Endothelial cell of umbilical vein (primary cell): ENCODE data around the gene GNAL. TPM values are rescaled to one million over a fixed set of nuclear protein-coding genes. Genes with fewer than 3 reads are reported as not detected.

Experiments
- BruUV-seq: library from RNA; stranded (reverse); fragments of 400-500 nt; replicated peaks from 2 replicates; lab custom pipeline; 2021; lab: Mats Ljungman, UMichigan
- CTCF ChIA-PET: fragments of 300-600, 350-600 bp; sonication (Branson Sonifier 250); formaldehyde crosslinking; loops from one replicate; lab custom pipeline; 2021; ENCODE audit warnings: antibody characterized with exemption, inconsistent platforms; lab: Charles Lee
- POLR2A ChIA-PET: fragments of 300-600, 350-600 bp; sonication (Branson Sonifier 250); formaldehyde crosslinking; loops from one replicate; lab custom pipeline; 2021; ENCODE audit warnings: antibody characterized with exemption, inconsistent platforms; lab: Charles Lee
- DNase-seq: peaks from one replicate; pipeline ENCODE4 v3.0.0-alpha.2; 2011; ENCODE audit warnings: low read depth, low spot score
- FAIRE-seq: peaks from 2 replicates; lab custom pipeline; 2011; peaks lifted over from hg19 to GRCh38; lab: Jason Lieb, UNC
- H2AFZ ChIP-seq: 2 replicates; pipeline ENCODE4 v1.6.0; 2012; ENCODE audit warnings: low read depth, low read length, control low read depth, inconsistent platforms
- H3K27ac ChIP-seq: 2 replicates; pipeline ENCODE4 v1.5.1; 2011; ENCODE audit warnings: low read depth, mild to moderate bottlenecking, control low read depth, low read length, moderate library complexity; ENCODE audit not compliant: insufficient read depth
- H3K27me3 ChIP-seq, 2 experiments: 2 replicates each; pipeline versions ENCODE4 v1.6.0 to v1.6.1; 2011; ENCODE audit warnings: low read length in 2 of 2, mixed read lengths in 1 of 2; ENCODE audit not compliant: control insufficient read depth in 2 of 2, insufficient read depth in 2 of 2
- H3K36me3 ChIP-seq, 2 experiments: 2 replicates in 1 of 2; 3 replicates in 1 of 2; pipeline ENCODE4 v1.5.1; 2011; ENCODE audit warnings: low read length in 2 of 2, mild to moderate bottlenecking in 1 of 2, moderate library complexity in 1 of 2; ENCODE audit not compliant: control insufficient read depth in 2 of 2, insufficient read depth in 2 of 2; ENCODE audit errors: extremely low read depth in 1 of 2
- H3K4me1 ChIP-seq: 3 replicates; pipeline ENCODE4 v1.5.1; 2011; ENCODE audit warnings: mild to moderate bottlenecking, low read length; ENCODE audit not compliant: control insufficient read depth, insufficient read depth; ENCODE audit errors: extremely low read depth
- H3K4me2 ChIP-seq: 2 replicates; pipeline ENCODE4 v1.6.1; 2011; ENCODE audit warnings: low read length, control low read depth, mixed read lengths; ENCODE audit not compliant: insufficient read depth
- H3K4me3 ChIP-seq, 3 experiments: fragments of 200-600 bp in 1 of 3; sonication (generic), shearing (Covaris generic) in 1 of 3; replicated peaks in 1 of 3; 2 replicates each; pipeline ENCODE4 v1.5.1; 2011 to 2016; ENCODE audit warnings: control low read depth in 3 of 3, low read length in 3 of 3, mild to moderate bottlenecking in 2 of 3, inconsistent platforms in 1 of 3, low read depth in 1 of 3, moderate library complexity in 1 of 3; ENCODE audit not compliant: insufficient read depth in 1 of 3
- H3K79me2 ChIP-seq: 2 replicates; pipeline ENCODE4 v1.6.0; 2012; ENCODE audit warnings: low read length, inconsistent platforms; ENCODE audit not compliant: control insufficient read depth, insufficient read depth
- H3K9ac ChIP-seq: replicated peaks from 2 replicates; pipeline ENCODE3; 2011; ENCODE audit warnings: low read length, control low read depth; ENCODE audit not compliant: insufficient read depth; ENCODE audit errors: extremely low read depth
- H3K9me1 ChIP-seq: replicated peaks from 3 replicates; pipeline ENCODE4 v1.6.0; 2011; ENCODE audit warnings: mild to moderate bottlenecking, low read length; ENCODE audit not compliant: control insufficient read depth, insufficient read depth; ENCODE audit errors: extremely low read depth
- H3K9me3 ChIP-seq: replicated peaks from 2 replicates; pipeline ENCODE4 v1.5.1; 2012; ENCODE audit warnings: low read length, inconsistent platforms; ENCODE audit not compliant: control insufficient read depth, insufficient read depth
- H4K20me1 ChIP-seq: replicated peaks from 2 replicates; pipeline ENCODE3; 2011; ENCODE audit warnings: mild to moderate bottlenecking, low read length; ENCODE audit not compliant: control insufficient read depth, insufficient read depth; ENCODE audit errors: extremely low read depth
- EZH2 ChIP-seq: IDR thresholded peaks from 2 replicates; pipeline ENCODE4 v1.6.1; 2012; ENCODE audit warnings: borderline replicate concordance, low read depth, mild to moderate bottlenecking, moderate library complexity, low read length, inconsistent platforms; ENCODE audit not compliant: severe bottlenecking
- FOS ChIP-seq: IDR thresholded peaks from 2 replicates; pipeline ENCODE4 v1.6.1; 2011; ENCODE audit warnings: mild to moderate bottlenecking, low read length, moderate library complexity, borderline replicate concordance; ENCODE audit not compliant: insufficient read depth
- GATA2 ChIP-seq: IDR thresholded peaks from 2 replicates; pipeline ENCODE4 v1.7.0; 2011; ENCODE audit warnings: low read depth, mild to moderate bottlenecking, moderate library complexity, mixed read lengths, low read length; ENCODE audit not compliant: insufficient read length, insufficient read depth
- JUN ChIP-seq: IDR thresholded peaks from 2 replicates; pipeline ENCODE4 v1.6.1; 2011; ENCODE audit warnings: borderline replicate concordance, low read depth; ENCODE audit not compliant: insufficient read length, insufficient read depth
- MYC ChIP-seq: IDR thresholded peaks from one replicate; pipeline ENCODE4 v1.6.1; 2011; ENCODE audit warnings: mild to moderate bottlenecking, low read depth, low read length
- POLR2A ChIP-seq: IDR thresholded peaks from 2 replicates; pipeline ENCODE4 v1.6.1; 2012; ENCODE audit warnings: low read depth, mild to moderate bottlenecking, control low read depth, low read length
- POLR2AphosphoS5 ChIP-seq: IDR thresholded peaks from 2 replicates; pipeline ENCODE4 v1.6.1; 2012; ENCODE audit warnings: low read depth, mild to moderate bottlenecking, control low read depth, low read length, moderate library complexity; ENCODE audit not compliant: insufficient read depth
- dilution Hi-C: fragments of 300-500 bp; cut with MboI; formaldehyde crosslinking; loops from one replicate; pipeline ENCODE4 v1.15.0; 2019; ENCODE audit warnings: low sequenced_read_pairs; ENCODE audit not compliant: extremely low pct_ligation_motif_present
- intact Hi-C: fragments of 100-400 bp; cut with micrococcal nuclease; formaldehyde crosslinking; loops from one replicate; pipeline ENCODE4 v1.10.0; 2022
- polyA plus RNA-seq, 4 experiments: library from polyadenylated mRNA; depleted of rRNA in 3 of 4; stranded (reverse) in 3 of 4; unstranded in 1 of 4; fragments of >200 nt; gene quantifications; 2 replicates each; pipeline versions ENCODE4 v1.2.1 to v1.2.3, GENCODE V29; 2011 to 2012; ENCODE audit warnings: missing spikeins in 1 of 4
- total RNA-seq: library from RNA; stranded (reverse); gene quantifications from 2 replicates; pipeline ENCODE4 v1.2.3, GENCODE V29; 2021
- TF ChIP-seq, protein P1 (sequence below): IDR thresholded peaks from 2 replicates; pipeline ENCODE4 v1.6.1; 2011; ENCODE audit not compliant: insufficient read depth, insufficient read length
- TF ChIP-seq, protein P2 (sequence below), 2 donors: IDR thresholded peaks; 1 replicate in 1 of 2; 2 replicates in 1 of 2; pipeline ENCODE4 v1.5.1; 2011; ENCODE audit warnings: low read length in 2 of 2, mild to moderate bottlenecking in 2 of 2, moderate library complexity in 2 of 2, control low read depth in 1 of 2, inconsistent platforms in 1 of 2, low read depth in 1 of 2; ENCODE audit not compliant: insufficient read depth in 1 of 2; ENCODE audit errors: extremely low read depth in 1 of 2

Gene GNAL
- total and polyA plus RNA-seq, 2 donors (not counting 3 experiments of a cell fraction or from before 2014, with no cell fraction given), result 0.07 to 0.73 TPM

DNA sequence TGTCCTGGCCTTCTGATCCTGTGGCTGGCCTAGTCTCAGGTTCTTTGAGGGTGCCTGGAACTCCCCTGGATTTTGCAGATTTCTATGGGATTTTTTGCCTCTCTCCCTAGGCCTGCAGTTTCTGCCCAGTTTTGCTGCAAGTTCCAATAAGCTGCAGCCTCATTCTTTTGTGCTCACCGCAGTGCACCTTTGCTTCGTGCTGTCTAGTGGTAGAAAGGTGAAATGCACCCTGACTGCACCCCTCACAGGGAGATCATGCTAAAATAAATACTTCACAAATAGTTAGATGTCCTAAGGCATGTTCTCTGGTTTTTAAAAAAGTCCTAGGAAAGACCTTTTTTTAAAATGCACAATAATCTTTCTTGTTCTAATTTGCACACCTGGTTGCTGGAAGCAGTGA lies 72.5 kb downstream of the GNAL start:
- Histone ChIP-seq H3K9me3 (no peaks in the 10 kb centered on the region), H3K4me3 (no peak overlapping the region), H3K4me1 (no peaks in the 10 kb centered on the region), H3K4me2 (no peak overlapping the region), H2AFZ (no peak overlapping the region), H3K27me3 (peaks cover 0 to 1% of the 10 kb centered on the region in 2 experiments), H3K27ac (no peak overlapping the region), H3K9me1 (no peaks in the 10 kb centered on the region), H3K9ac (no peak overlapping the region), H4K20me1 (no peaks in the 10 kb centered on the region), H3K79me2 (no peaks in the 10 kb centered on the region), H3K36me3 (no peaks in the 10 kb centered on the region)
- intact Hi-C loops, result no loop called here
- TF ChIP-seq EZH2, result no peak
- no peak for TF ChIP-seq MYC
- no peak for TF ChIP-seq FOS
- no peak for TF ChIP-seq POLR2A
- no peak for TF ChIP-seq JUN
- dilution Hi-C loops, result no loop called here
- FAIRE-seq, result no peak
- POLR2A ChIA-PET, result no interaction called here
- no TSS peak for BruUV-seq
- CTCF ChIA-PET, result interaction anchor here (1.2 kb wide), 1 partner anchor 28 kb away, joined by 3 read pairs; no protein-coding TSS in a partner anchor
- DNase-seq, result no peak

DNA sequence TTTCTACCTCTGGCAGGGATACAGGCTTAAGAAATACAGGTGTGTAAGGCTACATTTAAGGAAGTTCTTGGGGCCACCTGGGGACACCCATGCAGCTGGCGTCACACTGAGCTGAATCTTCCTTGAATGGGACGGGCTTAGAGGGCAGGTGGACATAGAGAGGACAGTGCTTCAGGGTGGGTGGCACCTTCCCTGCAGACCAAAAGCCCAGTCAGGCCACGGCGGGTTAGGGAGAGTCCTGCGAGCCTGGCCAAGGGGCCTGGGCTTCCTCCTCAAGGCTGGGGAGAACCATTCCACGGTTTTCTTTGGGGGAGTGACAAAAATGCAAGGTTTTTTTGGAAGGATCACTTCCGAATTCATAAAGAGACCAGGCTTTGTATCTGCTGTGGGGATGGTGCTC lies 73.4 kb downstream of the GNAL start:
- no peak for FAIRE-seq
- Histone ChIP-seq H3K4me1 (no peaks in the 10 kb centered on the region), H3K9ac (no peak overlapping the region), H3K9me1 (no peaks in the 10 kb centered on the region), H3K36me3 (no peaks in the 10 kb centered on the region), H4K20me1 (no peaks in the 10 kb centered on the region), H3K4me2 (no peak overlapping the region), H3K4me3 (no peak overlapping the region), H3K27ac (no peak overlapping the region), H3K9me3 (no peaks in the 10 kb centered on the region), H3K79me2 (no peaks in the 10 kb centered on the region), H3K27me3 (peaks cover 0 to 1% of the 10 kb centered on the region in 2 experiments), H2AFZ (no peak overlapping the region)
- dilution Hi-C loops (no loop called here), intact Hi-C loops (no loop called here)
- BruUV-seq, result no TSS peak
- DNase-seq, result no peak
- POLR2A ChIA-PET, result no interaction called here
- CTCF ChIA-PET, result no interaction called here
- TF ChIP-seq POLR2A (no peak), MYC (no peak), JUN (no peak), EZH2 (no peak), GATA2 (no peak), FOS (no peak), POLR2AphosphoS5 (no peak)
- TF ChIP-seq, protein P1, sequence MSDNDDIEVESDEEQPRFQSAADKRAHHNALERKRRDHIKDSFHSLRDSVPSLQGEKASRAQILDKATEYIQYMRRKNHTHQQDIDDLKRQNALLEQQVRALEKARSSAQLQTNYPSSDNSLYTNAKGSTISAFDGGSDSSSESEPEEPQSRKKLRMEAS, result no peak
- TF ChIP-seq, protein P2, sequence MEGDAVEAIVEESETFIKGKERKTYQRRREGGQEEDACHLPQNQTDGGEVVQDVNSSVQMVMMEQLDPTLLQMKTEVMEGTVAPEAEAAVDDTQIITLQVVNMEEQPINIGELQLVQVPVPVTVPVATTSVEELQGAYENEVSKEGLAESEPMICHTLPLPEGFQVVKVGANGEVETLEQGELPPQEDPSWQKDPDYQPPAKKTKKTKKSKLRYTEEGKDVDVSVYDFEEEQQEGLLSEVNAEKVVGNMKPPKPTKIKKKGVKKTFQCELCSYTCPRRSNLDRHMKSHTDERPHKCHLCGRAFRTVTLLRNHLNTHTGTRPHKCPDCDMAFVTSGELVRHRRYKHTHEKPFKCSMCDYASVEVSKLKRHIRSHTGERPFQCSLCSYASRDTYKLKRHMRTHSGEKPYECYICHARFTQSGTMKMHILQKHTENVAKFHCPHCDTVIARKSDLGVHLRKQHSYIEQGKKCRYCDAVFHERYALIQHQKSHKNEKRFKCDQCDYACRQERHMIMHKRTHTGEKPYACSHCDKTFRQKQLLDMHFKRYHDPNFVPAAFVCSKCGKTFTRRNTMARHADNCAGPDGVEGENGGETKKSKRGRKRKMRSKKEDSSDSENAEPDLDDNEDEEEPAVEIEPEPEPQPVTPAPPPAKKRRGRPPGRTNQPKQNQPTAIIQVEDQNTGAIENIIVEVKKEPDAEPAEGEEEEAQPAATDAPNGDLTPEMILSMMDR (IDR thresholded peaks at IDR 0.05; ENCODE audit: extremely low read depth in 1 of 2, insufficient read depth in 1 of 2, low read depth in 1 of 2, low read length in 2 of 2), result no peak
